Measurements from ENCODE around the gene UGT3A1.

Gene UGT3A1

DNA sequence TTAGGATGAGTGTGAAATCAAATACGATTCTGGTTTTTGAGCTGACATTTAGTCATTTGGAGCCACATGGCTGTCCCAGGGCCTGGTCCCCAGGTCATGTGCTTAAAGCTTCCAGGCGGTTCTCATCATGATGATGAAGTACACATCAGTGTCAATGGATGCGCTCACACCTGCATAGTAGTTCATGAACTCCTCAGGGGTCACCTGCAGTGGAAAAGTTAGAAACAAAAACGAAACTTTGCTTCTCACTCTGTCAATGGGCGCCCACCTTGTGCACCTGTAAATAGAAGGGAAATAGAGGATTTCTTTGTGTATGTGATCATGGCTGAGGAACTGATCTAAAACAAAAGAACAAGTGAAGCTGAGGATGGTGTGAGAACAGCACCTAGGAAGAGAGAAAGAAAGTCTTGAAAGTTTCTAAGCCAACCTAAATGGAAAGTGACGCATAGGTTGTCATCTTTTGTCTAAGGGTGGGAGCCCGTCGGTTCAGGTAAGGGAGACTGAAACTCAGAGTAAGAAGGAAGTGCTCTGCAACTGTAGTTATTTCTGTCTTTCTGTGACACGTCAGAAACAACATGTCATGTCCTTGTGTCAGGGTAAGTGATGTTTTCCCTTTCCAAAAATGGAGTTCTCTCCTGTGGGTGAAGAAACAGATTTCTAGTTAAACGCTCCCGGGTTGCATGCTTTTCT lies 86.6 kb downstream of the UGT3A1 start:
- no peak for DNase-seq (ENCODE audit: low read depth)

DNA sequence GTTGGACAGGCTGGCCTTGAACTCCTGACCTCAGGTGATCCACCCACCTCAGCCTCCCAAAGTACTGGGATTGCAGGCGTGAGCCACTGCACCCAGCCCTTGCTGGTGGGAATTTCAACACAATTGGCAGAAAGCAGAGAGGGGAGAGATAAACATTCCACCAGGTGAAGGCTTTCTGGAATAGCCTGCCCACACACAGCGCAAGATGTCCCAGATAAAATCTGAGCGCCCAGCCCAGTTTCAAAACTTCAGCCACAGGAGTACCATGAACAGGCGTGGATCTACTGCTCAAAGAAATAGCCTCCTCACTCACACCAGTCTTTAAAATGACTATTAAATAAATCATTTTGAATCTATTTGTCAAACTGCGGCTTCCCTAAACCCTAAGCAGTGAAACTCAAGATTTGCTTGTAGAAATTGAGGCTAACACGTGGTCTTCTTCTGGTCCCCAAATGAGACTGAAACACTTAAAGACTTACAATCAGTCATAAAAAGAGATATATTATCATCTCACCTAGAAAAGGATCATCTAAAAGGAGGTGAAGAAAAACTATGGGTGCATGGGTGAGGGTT lies 87.5 kb downstream of the UGT3A1 start:
- DNase-seq (ENCODE audit: low read depth): no peak

DNA sequence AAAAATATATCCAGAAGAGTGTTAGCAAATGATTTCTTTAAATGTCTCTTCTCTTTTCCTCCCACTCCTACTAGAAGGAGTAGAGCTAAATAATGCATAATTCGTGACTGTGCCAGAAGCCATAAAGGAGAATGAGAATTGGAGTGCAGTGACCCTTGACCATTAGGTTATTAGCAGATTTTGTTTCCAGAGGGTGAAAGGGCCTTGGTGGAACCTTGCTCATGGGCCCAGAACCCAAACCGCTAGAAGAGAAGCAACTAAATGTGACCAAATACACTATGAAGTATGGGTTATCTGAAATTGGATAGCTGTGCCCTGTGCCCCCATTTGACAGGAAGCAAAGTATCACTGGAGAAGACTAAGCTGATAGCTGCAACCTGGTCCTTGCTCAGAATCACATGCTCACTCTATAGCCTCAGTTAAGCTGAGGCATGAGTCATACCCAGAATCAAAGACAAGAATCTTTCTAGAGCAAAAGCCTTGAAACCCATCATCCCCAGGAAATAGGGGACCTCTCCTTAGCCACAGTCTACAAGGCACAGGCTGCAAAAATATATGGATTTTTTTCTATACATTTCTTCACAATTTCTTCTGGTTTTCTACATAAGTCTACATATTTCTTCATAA lies 89.0 kb downstream of the UGT3A1 start:
- DNase-seq (ENCODE audit: low read depth): peak; percentile 13
